HepG2 (cell line): ENCODE measurements around the gene MRPL57. TPM values are rescaled to one million over a fixed set of nuclear protein-coding genes. Genes with fewer than 3 reads are reported as not detected.
A peak's percentile ranks its signal among the peaks of the same experiment; 100 is the strongest.

ENCODE experiments used
- ATAC-seq: fragments of 200-7000 bp; cut with Tn5 transposase; 3 replicates; pipeline ENCODE4 v1.9.1; 2020; ENCODE audit warnings: mild to moderate bottlenecking, moderate library complexity
- BruUV-seq: library from RNA; stranded (reverse); fragments of 400-500 nt; replicated peaks from 2 replicates; lab custom pipeline; 2021; lab: Mats Ljungman, UMichigan
- CTCF ChIA-PET: fragments of 300-600 bp; formaldehyde crosslinking; extraction: SDS; loops from one replicate; lab custom pipeline; 2021; ENCODE audit warnings: low total read pairs, inconsistent platforms, low intra/inter-chr PET ratio; lab: Yijun Ruan, JAX
- POLR2A ChIA-PET: fragments of 350-600 bp; sonication (Branson Sonifier 250); formaldehyde crosslinking; loops from one replicate; lab custom pipeline; 2020; ENCODE audit warnings: antibody characterized with exemption, inconsistent platforms; lab: Yijun Ruan, JAX
- DNase-seq: peaks from one replicate; pipeline ENCODE4 v3.0.0-alpha.2; 2015; ENCODE audit warnings: low spot score
- FAIRE-seq: peaks from 3 replicates; lab custom pipeline; 2011; peaks lifted over from hg19 to GRCh38; lab: Jason Lieb, UNC
- H2AFZ ChIP-seq: one replicate; pipeline ENCODE4 v1.6.1; 2011; ENCODE audit warnings: low read length, inconsistent platforms
- H3K27ac ChIP-seq: fragments of 300-600 bp; 3 replicates; pipeline ENCODE4 v1.8.0; 2011; ENCODE audit warnings: mixed run types, mild to moderate bottlenecking, mixed read lengths, low read length, inconsistent platforms; ENCODE audit not compliant: insufficient read depth; ENCODE audit errors: extremely low read length
- H3K27me3 ChIP-seq, 2 experiments: fragments of 200-600 bp in 1 of 2; 2 replicates in 1 of 2; 3 replicates in 1 of 2; pipeline versions ENCODE4 v1.6.0 to v1.8.0; 2011; ENCODE audit warnings: low read length in 2 of 2, mild to moderate bottlenecking in 2 of 2, moderate library complexity in 2 of 2, inconsistent platforms in 1 of 2; ENCODE audit not compliant: insufficient read depth in 2 of 2, control insufficient read depth in 1 of 2
- H3K36me3 ChIP-seq, 2 experiments: fragments of 200-600 bp in 1 of 2; replicated peaks in 1 of 2; 2 replicates in 1 of 2; 3 replicates in 1 of 2; pipeline versions ENCODE4 v1.5.1 to v1.8.0; 2011; ENCODE audit warnings: low read length in 2 of 2, inconsistent platforms in 1 of 2; ENCODE audit not compliant: insufficient read depth in 2 of 2, control insufficient read depth in 1 of 2
- H3K4me1 ChIP-seq: 2 replicates; pipeline ENCODE4 v1.5.1; 2012; ENCODE audit warnings: low read length, inconsistent platforms; ENCODE audit not compliant: insufficient read depth
- H3K4me2 ChIP-seq: 2 replicates; pipeline ENCODE4 v1.6.0; 2011; ENCODE audit warnings: low read depth, low read length, inconsistent platforms
- H3K4me3 ChIP-seq, 3 experiments: fragments of 200-600 bp in 1 of 3; sonication (generic), shearing (Covaris generic) in 1 of 3; replicated peaks in 1 of 3; 2 replicates each; pipeline ENCODE4 v1.5.1; 2011 to 2016; ENCODE audit warnings: low read length in 3 of 3, inconsistent platforms in 2 of 3, low read depth in 2 of 3, mild to moderate bottlenecking in 2 of 3, control low read depth in 1 of 3, mixed read lengths in 1 of 3; ENCODE audit not compliant: insufficient read depth in 1 of 3
- H3K79me2 ChIP-seq: one replicate; pipeline ENCODE4 v1.6.1; 2011; ENCODE audit warnings: low read length, inconsistent platforms; ENCODE audit not compliant: insufficient read depth
- H3K9ac ChIP-seq: 2 replicates; pipeline ENCODE4 v1.6.0; 2011; ENCODE audit warnings: mild to moderate bottlenecking, low read depth, low read length, inconsistent platforms; ENCODE audit not compliant: insufficient read depth
- H3K9me3 ChIP-seq: 2 replicates; pipeline ENCODE4 v1.5.1; 2012; ENCODE audit warnings: mild to moderate bottlenecking, low read length
- H4K20me1 ChIP-seq: 2 replicates; pipeline ENCODE4 v1.6.0; 2011; ENCODE audit warnings: inconsistent platforms, mild to moderate bottlenecking, low read length, moderate library complexity; ENCODE audit not compliant: insufficient read depth
- DDIT3 ChIP-seq: sonication (generic); formaldehyde crosslinking; IDR thresholded peaks from 2 replicates; pipeline ENCODE4 v1.4.0; 2020; ENCODE audit warnings: mild to moderate bottlenecking, missing genetic modification reagents
- EHMT2 ChIP-seq: fragments of 200-600 bp; sonication (generic); IDR thresholded peaks from 2 replicates; pipeline ENCODE4 v1.7.0; 2017; ENCODE audit warnings: antibody characterized with exemption, low read depth, low read length, borderline replicate concordance
- GZF1 ChIP-seq: sonication (generic); formaldehyde crosslinking; IDR thresholded peaks from 2 replicates; pipeline ENCODE4 v1.5.1; 2020; ENCODE audit warnings: mild to moderate bottlenecking, missing genetic modification reagents
- MAFF ChIP-seq: IDR thresholded peaks from 2 replicates; pipeline ENCODE4 v1.6.1; 2011; ENCODE audit warnings: low read depth, low read length, improper control_type of control experiment
- MAFK ChIP-seq, 2 experiments: IDR thresholded peaks in 1 of 2; conservative IDR thresholded peaks in 1 of 2; 2 replicates each; pipeline ENCODE4 v1.6.1; 2011; ENCODE audit warnings: improper control_type of control experiment in 2 of 2, low read length in 2 of 2
- RAD51 ChIP-seq: fragments of 450-650 bp; IDR thresholded peaks from 2 replicates; pipeline ENCODE4 v1.6.1; 2016; ENCODE audit warnings: borderline replicate concordance
- SATB2 ChIP-seq: sonication (generic); formaldehyde crosslinking; IDR thresholded peaks from 2 replicates; pipeline ENCODE4 v1.5.0; 2020; ENCODE audit warnings: missing genetic modification reagents
- ZMAT3 ChIP-seq: sonication (generic); formaldehyde crosslinking; conservative IDR thresholded peaks from 2 replicates; pipeline ENCODE4 v1.7.0; 2021; ENCODE audit warnings: missing genetic modification reagents
- ZNF30 ChIP-seq: sonication (generic); formaldehyde crosslinking; IDR thresholded peaks from 2 replicates; pipeline ENCODE4 v1.5.0; 2020; ENCODE audit warnings: mild to moderate bottlenecking, missing genetic modification reagents
- ZNF605 ChIP-seq: sonication (generic); formaldehyde crosslinking; IDR thresholded peaks from 2 replicates; pipeline ENCODE4 v1.8.0; 2022; ENCODE audit warnings: mild to moderate bottlenecking, missing genetic modification reagents
- ZNF652 ChIP-seq: IDR thresholded peaks from 2 replicates; pipeline ENCODE4 v1.6.1; 2016; ENCODE audit warnings: low read depth, borderline replicate concordance
- ZNF674 ChIP-seq: sonication (generic); formaldehyde crosslinking; IDR thresholded peaks from 2 replicates; pipeline ENCODE4 v1.5.0; 2020; ENCODE audit warnings: low read depth, mild to moderate bottlenecking, missing genetic modification reagents
- WGBS: methylation state at CpG from one replicate; pipeline ENCODE4 v1.1.6; 2017; ENCODE audit warnings: low lambda C conversion rate; 5-methylcytosine and 5-hydroxymethylcytosine counted together
- in situ Hi-C: cut with HindIII; loops from 2 replicates; pipeline ENCODE4 v1.10.0; 2017; ENCODE audit warnings: low pct_unique_long_range_greater_than_20kb; ENCODE audit not compliant: extremely low pct_ligation_motif_present
- intact Hi-C: fragments of 100-400 bp; cut with micrococcal nuclease; formaldehyde crosslinking; loops from one replicate; pipeline ENCODE4 v1.10.0; 2022; ENCODE audit not compliant: unreplicated experiment
- polyA plus RNA-seq, 8 experiments: library from polyadenylated mRNA; depleted of rRNA in 3 of 8; stranded (reverse) in 7 of 8; unstranded in 1 of 8; fragments of >200 nt; fragmentation: Illumina TruSeq in 4 of 8; extraction: Trizol in 4 of 8; gene quantifications; 2 replicates each; pipeline versions ENCODE4 v1.2.1 to v1.2.3, GENCODE V29; 2011 to 2016; ENCODE audit warnings: low read depth in 4 of 8, missing spikeins in 1 of 8, mixed read lengths in 1 of 8; ENCODE audit not compliant: insufficient read depth in 1 of 8
- total RNA-seq, 5 experiments: library from RNA; depleted of rRNA; stranded (reverse); fragments of >200 nt; fragmentation: Illumina TruSeq; extraction: Trizol; gene quantifications; 2 replicates each; pipeline ENCODE4 v1.2.3, GENCODE V29; 2016; ENCODE audit warnings: low read depth in 1 of 5
- TF ChIP-seq, protein P1 (sequence below): sonication (generic); formaldehyde crosslinking; IDR thresholded peaks from 2 replicates; pipeline ENCODE4 v1.5.0; 2020; ENCODE audit warnings: mild to moderate bottlenecking, missing genetic modification reagents
- TF ChIP-seq, protein P2 (sequence below): sonication (generic); formaldehyde crosslinking; IDR thresholded peaks from 2 replicates; pipeline ENCODE4 v1.5.0; 2020; ENCODE audit warnings: missing genetic modification reagents
- TF ChIP-seq, protein P3 (sequence below): IDR thresholded peaks from 2 replicates; pipeline ENCODE4 v1.6.1; 2016; ENCODE audit warnings: low read depth, missing genetic modification reagents, missing compliant biosample characterization

MRPL57 gene
- total and polyA plus RNA-seq, 2 of the 13 experiments (the other 11 are each of a cell fraction or from before 2014, with no cell fraction given), result 19.5 to 35.2 TPM

- intact Hi-C loops (no loop called here), in situ Hi-C loops (no loop called here)
- Histone ChIP-seq H3K4me2 (peak overlapping the region; percentile 59), H3K79me2 (peaks cover 44% of the 10 kb centered on the region), H3K9ac (0 out of 2 replicates have a peak overlapping the region, but pooled peaks have one; percentile 10), H3K4me3 (peak overlapping the region in 2 of 3 experiments; percentile 1 to 24; a peak in 2 of 6 replicates), H3K27me3 (no peaks in the 10 kb centered on the region; a peak in 1 of 5 replicates), H3K27ac (no peak overlapping the region), H3K9me3 (no peaks in the 10 kb centered on the region), H3K4me1 (peaks cover 40% of the 10 kb centered on the region), H2AFZ (no peak overlapping the region), H3K36me3 (peaks cover 4 to 31% of the 10 kb centered on the region in 2 experiments; a peak in 3 of 5 replicates), H4K20me1 (peaks cover 4% of the 10 kb centered on the region)
- POLR2A ChIA-PET, result interaction anchor here (0.6 kb wide), 1 partner anchor 13 kb away, joined by 3 read pairs; no protein-coding TSS in a partner anchor
- CTCF ChIA-PET, result no interaction called here
- BruUV-seq, result no TSS peak
- DNase-seq, result no peak
- ATAC-seq, result no peak
- no peak for FAIRE-seq
- 99% methylated on average over 3 of the region's 3 CpGs for WGBS
- TF ChIP-seq MAFF (peak; percentile 63), ZNF30 (CRISPR knock-in tag) (no peak), GZF1 (CRISPR knock-in tag) (no peak), ZMAT3 (CRISPR knock-in tag) (no peak), ZNF674 (CRISPR knock-in tag) (no peak), SATB2 (CRISPR knock-in tag) (no peak), DDIT3 (no peak), ZNF605 (CRISPR knock-in tag) (no peak), ZNF652 (CRISPR knock-in tag) (0 out of 2 replicates have a peak, but pooled peaks have one; percentile 25), EHMT2 (no peak), RAD51 (no peak), MAFK (conservative IDR thresholded peaks at IDR 0.05 in 1 of 2, IDR thresholded peaks at IDR 0.05 in 1 of 2; ENCODE audit: low read length in 2 of 2) (peak; percentile 78 to 79)
- TF ChIP-seq, protein P1, sequence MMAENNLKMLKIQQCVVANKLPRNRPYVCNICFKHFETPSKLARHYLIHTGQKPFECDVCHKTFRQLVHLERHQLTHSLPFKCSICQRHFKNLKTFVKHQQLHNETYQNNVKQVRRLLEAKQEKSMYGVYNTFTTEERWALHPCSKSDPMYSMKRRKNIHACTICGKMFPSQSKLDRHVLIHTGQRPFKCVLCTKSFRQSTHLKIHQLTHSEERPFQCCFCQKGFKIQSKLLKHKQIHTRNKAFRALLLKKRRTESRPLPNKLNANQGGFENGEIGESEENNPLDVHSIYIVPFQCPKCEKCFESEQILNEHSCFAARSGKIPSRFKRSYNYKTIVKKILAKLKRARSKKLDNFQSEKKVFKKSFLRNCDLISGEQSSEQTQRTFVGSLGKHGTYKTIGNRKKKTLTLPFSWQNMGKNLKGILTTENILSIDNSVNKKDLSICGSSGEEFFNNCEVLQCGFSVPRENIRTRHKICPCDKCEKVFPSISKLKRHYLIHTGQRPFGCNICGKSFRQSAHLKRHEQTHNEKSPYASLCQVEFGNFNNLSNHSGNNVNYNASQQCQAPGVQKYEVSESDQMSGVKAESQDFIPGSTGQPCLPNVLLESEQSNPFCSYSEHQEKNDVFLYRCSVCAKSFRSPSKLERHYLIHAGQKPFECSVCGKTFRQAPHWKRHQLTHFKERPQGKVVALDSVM (CRISPR knock-in tag), result no peak
- TF ChIP-seq, protein P2, sequence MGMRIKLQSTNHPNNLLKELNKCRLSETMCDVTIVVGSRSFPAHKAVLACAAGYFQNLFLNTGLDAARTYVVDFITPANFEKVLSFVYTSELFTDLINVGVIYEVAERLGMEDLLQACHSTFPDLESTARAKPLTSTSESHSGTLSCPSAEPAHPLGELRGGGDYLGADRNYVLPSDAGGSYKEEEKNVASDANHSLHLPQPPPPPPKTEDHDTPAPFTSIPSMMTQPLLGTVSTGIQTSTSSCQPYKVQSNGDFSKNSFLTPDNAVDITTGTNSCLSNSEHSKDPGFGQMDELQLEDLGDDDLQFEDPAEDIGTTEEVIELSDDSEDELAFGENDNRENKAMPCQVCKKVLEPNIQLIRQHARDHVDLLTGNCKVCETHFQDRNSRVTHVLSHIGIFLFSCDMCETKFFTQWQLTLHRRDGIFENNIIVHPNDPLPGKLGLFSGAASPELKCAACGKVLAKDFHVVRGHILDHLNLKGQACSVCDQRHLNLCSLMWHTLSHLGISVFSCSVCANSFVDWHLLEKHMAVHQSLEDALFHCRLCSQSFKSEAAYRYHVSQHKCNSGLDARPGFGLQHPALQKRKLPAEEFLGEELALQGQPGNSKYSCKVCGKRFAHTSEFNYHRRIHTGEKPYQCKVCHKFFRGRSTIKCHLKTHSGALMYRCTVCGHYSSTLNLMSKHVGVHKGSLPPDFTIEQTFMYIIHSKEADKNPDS (CRISPR knock-in tag), result no peak
- TF ChIP-seq, protein P3, sequence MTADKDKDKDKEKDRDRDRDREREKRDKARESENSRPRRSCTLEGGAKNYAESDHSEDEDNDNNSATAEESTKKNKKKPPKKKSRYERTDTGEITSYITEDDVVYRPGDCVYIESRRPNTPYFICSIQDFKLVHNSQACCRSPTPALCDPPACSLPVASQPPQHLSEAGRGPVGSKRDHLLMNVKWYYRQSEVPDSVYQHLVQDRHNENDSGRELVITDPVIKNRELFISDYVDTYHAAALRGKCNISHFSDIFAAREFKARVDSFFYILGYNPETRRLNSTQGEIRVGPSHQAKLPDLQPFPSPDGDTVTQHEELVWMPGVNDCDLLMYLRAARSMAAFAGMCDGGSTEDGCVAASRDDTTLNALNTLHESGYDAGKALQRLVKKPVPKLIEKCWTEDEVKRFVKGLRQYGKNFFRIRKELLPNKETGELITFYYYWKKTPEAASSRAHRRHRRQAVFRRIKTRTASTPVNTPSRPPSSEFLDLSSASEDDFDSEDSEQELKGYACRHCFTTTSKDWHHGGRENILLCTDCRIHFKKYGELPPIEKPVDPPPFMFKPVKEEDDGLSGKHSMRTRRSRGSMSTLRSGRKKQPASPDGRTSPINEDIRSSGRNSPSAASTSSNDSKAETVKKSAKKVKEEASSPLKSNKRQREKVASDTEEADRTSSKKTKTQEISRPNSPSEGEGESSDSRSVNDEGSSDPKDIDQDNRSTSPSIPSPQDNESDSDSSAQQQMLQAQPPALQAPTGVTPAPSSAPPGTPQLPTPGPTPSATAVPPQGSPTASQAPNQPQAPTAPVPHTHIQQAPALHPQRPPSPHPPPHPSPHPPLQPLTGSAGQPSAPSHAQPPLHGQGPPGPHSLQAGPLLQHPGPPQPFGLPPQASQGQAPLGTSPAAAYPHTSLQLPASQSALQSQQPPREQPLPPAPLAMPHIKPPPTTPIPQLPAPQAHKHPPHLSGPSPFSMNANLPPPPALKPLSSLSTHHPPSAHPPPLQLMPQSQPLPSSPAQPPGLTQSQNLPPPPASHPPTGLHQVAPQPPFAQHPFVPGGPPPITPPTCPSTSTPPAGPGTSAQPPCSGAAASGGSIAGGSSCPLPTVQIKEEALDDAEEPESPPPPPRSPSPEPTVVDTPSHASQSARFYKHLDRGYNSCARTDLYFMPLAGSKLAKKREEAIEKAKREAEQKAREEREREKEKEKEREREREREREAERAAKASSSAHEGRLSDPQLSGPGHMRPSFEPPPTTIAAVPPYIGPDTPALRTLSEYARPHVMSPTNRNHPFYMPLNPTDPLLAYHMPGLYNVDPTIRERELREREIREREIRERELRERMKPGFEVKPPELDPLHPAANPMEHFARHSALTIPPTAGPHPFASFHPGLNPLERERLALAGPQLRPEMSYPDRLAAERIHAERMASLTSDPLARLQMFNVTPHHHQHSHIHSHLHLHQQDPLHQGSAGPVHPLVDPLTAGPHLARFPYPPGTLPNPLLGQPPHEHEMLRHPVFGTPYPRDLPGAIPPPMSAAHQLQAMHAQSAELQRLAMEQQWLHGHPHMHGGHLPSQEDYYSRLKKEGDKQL, result no peak
Measured at GRCh38 chr13:21142766-21143165, 33.7 kb upstream of the MRPL57 start.
